Neuronal stem cell (in vitro differentiated cells): Measurements from ENCODE around the gene SYS1.

ENCODE experiments used
- DNase-seq: peaks from one replicate; pipeline ENCODE4 v3.0.0-alpha.2; 2013; ENCODE audit warnings: low spot score
- H2AFZ ChIP-seq: one replicate; pipeline ENCODE4 v1.6.1; 2013; ENCODE audit warnings: mild to moderate bottlenecking, low read length, inconsistent platforms
- H2AK5ac ChIP-seq: 2 replicates; pipeline ENCODE4 v1.6.1; 2013; ENCODE audit warnings: low read depth, mild to moderate bottlenecking, inconsistent platforms, low read length, moderate library complexity, mixed read lengths
- H2BK120ac ChIP-seq: 2 replicates; pipeline ENCODE4 v1.6.1; 2013; ENCODE audit warnings: low read depth, mild to moderate bottlenecking, inconsistent platforms, low read length, moderate library complexity, mixed read lengths
- H2BK12ac ChIP-seq: one replicate; pipeline ENCODE4 v1.6.1; 2013; ENCODE audit warnings: low read length, inconsistent platforms
- H2BK15ac ChIP-seq: 2 replicates; pipeline ENCODE4 v1.6.1; 2013; ENCODE audit warnings: mild to moderate bottlenecking, low read length, inconsistent platforms, mixed read lengths
- H2BK5ac ChIP-seq: one replicate; pipeline ENCODE4 v1.6.1; 2013; ENCODE audit warnings: inconsistent platforms, mild to moderate bottlenecking, low read length, moderate library complexity
- H3K14ac ChIP-seq: one replicate; pipeline ENCODE4 v1.6.1; 2013; ENCODE audit warnings: low read length, inconsistent platforms
- H3K18ac ChIP-seq: 2 replicates; pipeline ENCODE4 v1.6.1; 2013; ENCODE audit warnings: low read length, inconsistent platforms
- H3K23ac ChIP-seq: 2 replicates; pipeline ENCODE4 v1.6.1; 2013; ENCODE audit warnings: low read depth, mild to moderate bottlenecking, mixed read lengths, low read length, inconsistent platforms; ENCODE audit not compliant: poor library complexity
- H3K27ac ChIP-seq: replicated peaks from 3 replicates; pipeline ENCODE4 v1.5.1; 2013; ENCODE audit warnings: low read length, inconsistent platforms
- H3K27me3 ChIP-seq, 3 experiments: 2 replicates each; pipeline ENCODE4 v1.6.1; 2013; ENCODE audit warnings: low read length in 3 of 3, mild to moderate bottlenecking in 2 of 3, inconsistent platforms in 1 of 3, low read depth in 1 of 3, mixed read lengths in 1 of 3, moderate library complexity in 1 of 3; ENCODE audit not compliant: control insufficient read depth in 3 of 3, insufficient read depth in 3 of 3
- H3K36me3 ChIP-seq, 2 donors: replicated peaks in 1 of 2; 2 replicates each; pipeline ENCODE4 v1.6.1; 2013; ENCODE audit warnings: low read length in 2 of 2; ENCODE audit not compliant: control insufficient read depth in 2 of 2, insufficient read depth in 2 of 2
- H3K4ac ChIP-seq: 2 replicates; pipeline ENCODE4 v1.6.1; 2013; ENCODE audit warnings: inconsistent platforms, mild to moderate bottlenecking, low read length, moderate library complexity
- H3K4me1 ChIP-seq, 2 donors: 1 replicate in 1 of 2; 2 replicates in 1 of 2; pipeline ENCODE4 v1.6.1; 2013; ENCODE audit warnings: low read length in 2 of 2, low read depth in 1 of 2; ENCODE audit not compliant: control insufficient read depth in 2 of 2, insufficient read depth in 1 of 2
- H3K4me2 ChIP-seq: one replicate; pipeline ENCODE4 v1.6.1; 2013; ENCODE audit warnings: mild to moderate bottlenecking, low read length, inconsistent platforms; ENCODE audit not compliant: insufficient read depth, poor library complexity, severe bottlenecking
- H3K4me3 ChIP-seq, 2 donors: 2 replicates each; pipeline ENCODE4 v1.5.1; 2013; ENCODE audit warnings: low read length in 2 of 2, mild to moderate bottlenecking in 2 of 2, inconsistent platforms in 1 of 2, moderate library complexity in 1 of 2
- H3K79me1 ChIP-seq: one replicate; pipeline ENCODE4 v1.6.1; 2013; ENCODE audit warnings: low read depth, mild to moderate bottlenecking, inconsistent platforms, low read length, moderate library complexity
- H3K9ac ChIP-seq: one replicate; pipeline ENCODE4 v1.6.1; 2013; ENCODE audit warnings: mild to moderate bottlenecking, low read depth, low read length, inconsistent platforms; ENCODE audit not compliant: poor library complexity
- H3K9me3 ChIP-seq, 2 donors: replicated peaks in 1 of 2; 2 replicates each; pipeline versions ENCODE3 to v1.6.1; 2013; ENCODE audit warnings: low read length in 2 of 2, mild to moderate bottlenecking in 2 of 2, inconsistent platforms in 1 of 2, low read depth in 1 of 2, mixed read lengths in 1 of 2, moderate library complexity in 1 of 2; ENCODE audit not compliant: control insufficient read depth in 2 of 2, insufficient read depth in 1 of 2
- H4K8ac ChIP-seq: one replicate; pipeline ENCODE4 v1.6.1; 2013; ENCODE audit warnings: low read depth, mild to moderate bottlenecking, inconsistent platforms, low read length, moderate library complexity
- H4K91ac ChIP-seq: one replicate; pipeline ENCODE4 v1.6.1; 2013; ENCODE audit warnings: low read length, low read depth, mild to moderate bottlenecking, inconsistent platforms; ENCODE audit not compliant: poor library complexity
- WGBS, 2 donors: extraction: QIAGEN DNeasy Blood & Tissue Kit; methylation state at CpG; one replicate each; pipeline ENCODE4 v1.1.7; 2013; ENCODE audit warnings: missing lambda C conversion rate in 2 of 2, mixed read lengths in 1 of 2; ENCODE audit not compliant: insufficient read length in 2 of 2, insufficient replicate concordance in 1 of 2; ENCODE audit errors: extremely low coverage in 2 of 2; 5-methylcytosine and 5-hydroxymethylcytosine counted together

SYS1 gene

DNA sequence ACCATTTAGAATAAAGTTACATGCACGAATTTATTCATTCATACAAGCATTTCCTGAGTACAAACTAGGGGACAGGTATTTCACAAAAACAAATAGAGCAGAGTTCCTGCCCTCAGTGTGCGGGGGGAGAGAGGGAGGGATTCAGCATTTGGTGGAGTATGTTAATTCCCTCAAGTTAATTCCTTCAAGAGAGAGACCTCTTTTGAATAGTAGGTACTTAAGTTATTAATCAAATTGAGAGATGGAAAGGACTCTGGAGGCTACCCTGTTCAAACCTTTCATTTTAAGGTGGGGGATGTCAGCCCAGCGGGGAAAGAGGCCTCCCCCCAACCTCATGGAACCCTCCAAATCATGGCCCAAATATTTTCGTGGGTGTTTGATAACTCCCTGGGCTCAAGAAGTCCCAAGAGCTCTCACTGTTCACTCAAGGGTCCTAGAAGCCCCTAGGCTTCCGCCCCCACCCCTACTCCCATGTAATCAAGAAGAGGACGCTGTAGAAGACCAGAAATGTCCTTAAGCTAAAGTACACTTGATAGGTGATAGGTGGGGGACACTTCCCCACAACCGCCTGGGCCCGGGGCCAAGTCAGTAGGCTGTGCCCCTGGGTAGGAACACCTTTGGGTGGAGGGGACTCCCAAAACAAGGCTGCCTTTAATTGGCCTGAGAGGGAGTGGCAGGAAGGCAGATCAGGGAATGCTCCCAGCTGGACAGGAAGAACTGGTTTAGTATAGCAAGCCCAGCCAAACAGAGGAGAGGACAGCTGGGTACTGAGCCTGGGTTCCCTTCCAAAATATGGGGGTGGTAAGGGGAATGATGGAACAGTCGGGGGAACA lies 17.6 kb upstream of the SYS1 start:
- Histone ChIP-seq H3K23ac (no peak overlapping the region), H2BK120ac (no peak overlapping the region), H2AFZ (no peak overlapping the region), H2AK5ac (no peak overlapping the region), H3K27ac (no peak overlapping the region), H4K8ac (no peak overlapping the region), H3K14ac (no peak overlapping the region), H2BK5ac (no peak overlapping the region), H3K18ac (no peak overlapping the region), H3K4me2 (no peak overlapping the region), H3K4me3 (no peak overlapping the region), H3K4ac (no peak overlapping the region), H2BK15ac (no peak overlapping the region), H3K4me1 (peaks cover 46 to 47% of the 10 kb centered on the region in 2 donors), H3K79me1 (no peaks in the 10 kb centered on the region), H3K9me3 (no peaks in the 10 kb centered on the region), H2BK12ac (no peak overlapping the region), H3K9ac (no peak overlapping the region), H3K27me3 (peaks cover 0 to 32% (median 0%) of the 10 kb centered on the region in 3 experiments), H4K91ac (no peak overlapping the region), H3K36me3 (no peaks in the 10 kb centered on the region)
- WGBS, 2 donors = no CpG with 5 or more reads among the region's 9 CpGs
- DNase-seq = no peak

DNA sequence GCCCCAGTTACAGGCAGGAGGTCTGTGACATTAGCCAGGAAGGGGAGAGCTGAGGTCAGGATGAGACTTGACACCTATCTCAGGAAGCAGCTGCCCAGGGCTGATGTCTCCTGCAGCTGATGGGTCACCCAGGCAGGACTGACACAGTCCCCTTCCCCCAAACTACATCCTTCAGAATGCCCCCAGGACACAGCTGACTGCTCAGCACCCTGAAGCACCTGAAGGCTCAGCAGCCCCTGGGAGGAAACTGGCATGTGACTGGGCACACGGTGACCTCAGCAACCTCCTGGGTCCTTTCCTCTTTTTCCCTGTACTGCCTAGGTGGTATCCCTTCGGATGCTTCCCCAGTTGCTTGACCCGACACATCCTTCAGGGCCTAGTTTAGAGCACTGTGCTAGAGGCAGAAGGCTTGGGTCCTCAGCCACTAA lies 16.7 kb upstream of the SYS1 start:
- Histone ChIP-seq H2BK120ac (no peak overlapping the region), H4K91ac (no peak overlapping the region), H3K9ac (no peak overlapping the region), H2BK12ac (no peak overlapping the region), H3K79me1 (no peaks in the 10 kb centered on the region), H3K27me3 (peaks cover 0 to 32% (median 0%) of the 10 kb centered on the region in 3 experiments), H3K18ac (no peak overlapping the region), H4K8ac (no peak overlapping the region), H3K4ac (no peak overlapping the region), H3K9me3 (no peaks in the 10 kb centered on the region), H3K14ac (no peak overlapping the region), H3K4me1 (peaks cover 37 to 38% of the 10 kb centered on the region in 2 donors), H3K4me3 (no peak overlapping the region), H3K4me2 (no peak overlapping the region), H2AFZ (no peak overlapping the region), H2AK5ac (no peak overlapping the region), H2BK15ac (no peak overlapping the region), H2BK5ac (no peak overlapping the region), H3K23ac (no peak overlapping the region), H3K36me3 (no peaks in the 10 kb centered on the region), H3K27ac (no peak overlapping the region)
- WGBS, 2 donors = no CpG with 5 or more reads among the region's 3 CpGs
- DNase-seq = no peak

- Histone ChIP-seq H3K23ac (no peak overlapping the region), H2AK5ac (no peak overlapping the region), H3K27ac (no peak overlapping the region), H3K18ac (no peak overlapping the region), H3K9me3 (no peaks in the 10 kb centered on the region), H3K27me3 (peaks cover 0 to 32% (median 0%) of the 10 kb centered on the region in 3 experiments), H3K4me3 (no peak overlapping the region), H3K79me1 (no peaks in the 10 kb centered on the region), H3K9ac (no peak overlapping the region), H4K91ac (no peak overlapping the region), H3K36me3 (no peaks in the 10 kb centered on the region), H2BK5ac (no peak overlapping the region), H3K4me2 (peak overlapping the region; percentile 78), H4K8ac (no peak overlapping the region), H2BK15ac (no peak overlapping the region), H3K4me1 (peaks cover 33% of the 10 kb centered on the region in 2 donors), H2BK12ac (no peak overlapping the region), H3K14ac (no peak overlapping the region), H2BK120ac (no peak overlapping the region), H2AFZ (peak overlapping the region; percentile 94), H3K4ac (no peak overlapping the region)
- no CpG with 5 or more reads among the region's 5 CpGs for WGBS, 2 donors
- no peak for DNase-seq
Observed at GRCh38 chr20:45346851-45347250, 16.1 kb upstream of the SYS1 start.

- no CpG with 5 or more reads among the region's 10 CpGs for WGBS, 2 donors
- Histone ChIP-seq H3K4ac (no peak overlapping the region), H3K27ac (no peak overlapping the region), H3K9me3 (no peaks in the 10 kb centered on the region), H4K8ac (no peak overlapping the region), H2BK5ac (peak overlapping the region; percentile 8), H3K4me2 (peak overlapping the region; percentile 78), H3K23ac (no peak overlapping the region), H2AK5ac (no peak overlapping the region), H3K27me3 (peaks cover 0 to 32% (median 0%) of the 10 kb centered on the region in 3 experiments), H3K36me3 (no peaks in the 10 kb centered on the region), H3K4me3 (peak overlapping the region; percentile 40 to 86), H3K79me1 (no peaks in the 10 kb centered on the region), H2AFZ (peak overlapping the region; percentile 94), H3K4me1 (peaks cover 27% of the 10 kb centered on the region in 2 donors), H2BK12ac (no peak overlapping the region), H2BK15ac (peak overlapping the region; percentile 50), H4K91ac (no peak overlapping the region), H3K18ac (peak overlapping the region; percentile 66), H2BK120ac (peak overlapping the region; percentile 16), H3K9ac (peak overlapping the region; percentile 88), H3K14ac (peak overlapping the region; percentile 57)
- DNase-seq = no peak
Observed at GRCh38 chr20:45347297-45347935, 15.5 kb upstream of the SYS1 start.
